Activated CD4-positive, alpha-beta T cell treated with anti-CD3 and anti-CD28 coated beads, Interleukin-2, amount 50 U/mL, for 24 hours (primary cell): ENCODE data around the gene PRKACA.

Experiments
- DNase-seq, 2 donors: peaks; one replicate each; pipeline ENCODE4 v3.0.0-alpha.2; 2020; ENCODE audit warnings: low read depth in 1 of 2, low spot score in 1 of 2

Gene PRKACA

GRCh38 chr19:14073261-14073924 lies 44.2 kb downstream of the PRKACA start:
- peak; percentile 41 to 64 for DNase-seq

DNA sequence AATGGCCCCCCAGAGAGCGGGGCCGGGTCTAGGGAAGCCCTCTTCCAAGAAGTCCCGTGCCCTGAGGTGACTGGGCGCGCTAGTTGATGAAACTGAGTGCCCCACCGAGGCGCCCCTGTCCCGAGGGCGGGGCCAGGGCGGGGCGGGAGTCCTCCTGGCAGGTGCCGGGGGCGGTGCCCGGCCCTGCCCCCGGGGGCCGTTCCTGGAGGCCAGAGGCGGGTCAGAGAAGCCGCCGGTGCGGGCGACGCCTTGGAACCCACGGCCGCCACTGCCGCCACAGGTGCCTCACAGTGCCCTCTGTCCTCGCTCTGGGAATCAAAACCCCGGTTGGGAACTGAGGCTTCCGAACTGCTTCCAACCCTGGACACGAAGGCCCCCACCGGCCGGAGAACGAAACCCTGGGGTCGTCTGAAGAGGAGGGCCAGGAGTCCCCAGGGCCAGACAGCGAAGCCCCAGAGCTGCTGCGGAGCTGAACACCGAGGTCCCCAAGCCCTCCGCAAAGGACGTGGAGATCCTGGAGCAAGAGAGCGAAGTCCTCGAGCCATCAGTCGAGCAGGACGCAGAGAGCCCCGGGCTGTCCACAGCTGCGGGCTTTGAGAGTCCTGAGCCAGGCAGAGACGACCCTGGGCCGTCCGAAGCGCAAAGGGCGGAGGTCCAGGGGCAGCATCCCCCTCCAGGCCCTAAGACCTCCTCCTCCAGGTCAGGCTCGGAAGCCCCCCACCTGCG lies 44.9 kb downstream of the PRKACA start, which contains the start of gene MISP3:
Gene MISP3 (plus strand): TSS at position 252 of the 726 bp plus-strand sequence. CDS start 524 bp downstream, outside the sequence.
- no peak for DNase-seq

DNA sequence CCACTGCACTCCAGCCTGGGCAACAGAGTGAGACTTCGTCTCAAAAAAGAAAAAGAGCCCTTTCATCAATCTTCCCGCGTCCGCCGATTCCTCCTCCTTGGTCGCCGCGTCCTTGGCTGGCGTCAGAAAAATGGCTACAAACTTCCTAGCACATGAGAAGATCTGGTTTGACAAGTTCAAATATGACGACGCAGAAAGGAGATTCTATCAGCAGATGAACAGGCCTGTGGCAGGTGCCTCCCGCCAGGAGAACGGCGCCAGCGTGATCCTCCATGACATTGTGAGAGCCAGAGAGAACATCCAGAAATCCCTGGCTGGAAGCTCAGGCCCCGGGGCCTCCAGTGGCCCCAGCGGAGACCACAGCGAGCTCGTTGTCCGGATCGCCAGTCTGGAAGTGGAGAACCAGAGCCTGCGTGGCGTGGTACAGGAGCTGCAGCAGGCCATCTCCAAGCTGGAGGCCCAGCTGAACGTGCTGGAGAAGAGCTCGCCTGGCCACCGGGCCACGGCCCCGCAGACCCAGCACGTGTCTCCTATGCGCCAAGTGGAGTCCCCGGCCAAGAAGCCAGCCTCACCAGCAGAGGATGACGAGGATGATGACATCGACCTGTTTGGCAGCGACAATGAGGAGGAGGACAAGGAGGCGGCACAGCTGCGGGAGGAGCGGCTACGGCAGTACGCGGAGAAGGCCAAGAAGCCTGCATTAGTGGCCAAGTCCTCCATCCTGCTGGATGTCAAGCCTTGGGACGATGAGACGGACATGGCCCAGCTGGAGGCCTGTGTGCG lies 47.1 kb downstream of the PRKACA start:
- DNase-seq, result no peak

DNA sequence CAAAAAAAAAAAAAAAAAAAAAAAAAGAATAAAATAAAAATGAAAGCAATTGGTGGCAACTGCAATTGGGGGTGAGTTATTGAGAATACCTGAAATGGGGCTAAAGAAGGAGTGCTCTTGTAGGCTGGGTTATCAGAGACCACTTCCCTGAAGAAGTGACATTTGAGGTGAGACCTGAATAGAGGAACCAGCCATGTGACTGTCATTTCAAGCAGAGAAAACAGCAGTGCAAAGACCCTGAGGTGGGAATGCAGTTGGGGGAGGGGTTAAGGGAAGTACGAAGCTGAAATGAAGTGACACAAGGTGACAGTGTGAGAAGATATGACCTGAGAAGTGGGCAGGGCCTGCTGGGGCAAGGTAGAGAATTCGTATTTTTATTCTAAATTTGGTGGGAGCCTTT lies 51.4 kb downstream of the PRKACA start:
- DNase-seq, result no peak

GRCh38 chr19:14063105-14063504 lies 54.5 kb downstream of the PRKACA start:
- DNase-seq, result no peak

DNA sequence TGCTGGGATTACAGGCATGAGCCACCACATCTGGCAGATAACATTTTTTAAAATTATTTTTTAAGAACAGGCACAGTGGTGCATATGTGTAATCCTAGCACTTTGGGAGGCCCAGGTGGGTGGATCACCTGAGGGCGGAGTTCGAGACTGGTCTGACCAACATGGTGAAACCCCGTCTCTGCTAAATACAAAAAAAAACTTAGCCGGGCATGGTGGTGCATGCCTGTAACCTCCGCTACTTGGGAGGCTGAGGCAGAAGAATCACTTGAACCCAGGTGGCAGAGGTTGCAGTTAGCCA lies 55.1 kb downstream of the PRKACA start:
- no peak for DNase-seq

DNA sequence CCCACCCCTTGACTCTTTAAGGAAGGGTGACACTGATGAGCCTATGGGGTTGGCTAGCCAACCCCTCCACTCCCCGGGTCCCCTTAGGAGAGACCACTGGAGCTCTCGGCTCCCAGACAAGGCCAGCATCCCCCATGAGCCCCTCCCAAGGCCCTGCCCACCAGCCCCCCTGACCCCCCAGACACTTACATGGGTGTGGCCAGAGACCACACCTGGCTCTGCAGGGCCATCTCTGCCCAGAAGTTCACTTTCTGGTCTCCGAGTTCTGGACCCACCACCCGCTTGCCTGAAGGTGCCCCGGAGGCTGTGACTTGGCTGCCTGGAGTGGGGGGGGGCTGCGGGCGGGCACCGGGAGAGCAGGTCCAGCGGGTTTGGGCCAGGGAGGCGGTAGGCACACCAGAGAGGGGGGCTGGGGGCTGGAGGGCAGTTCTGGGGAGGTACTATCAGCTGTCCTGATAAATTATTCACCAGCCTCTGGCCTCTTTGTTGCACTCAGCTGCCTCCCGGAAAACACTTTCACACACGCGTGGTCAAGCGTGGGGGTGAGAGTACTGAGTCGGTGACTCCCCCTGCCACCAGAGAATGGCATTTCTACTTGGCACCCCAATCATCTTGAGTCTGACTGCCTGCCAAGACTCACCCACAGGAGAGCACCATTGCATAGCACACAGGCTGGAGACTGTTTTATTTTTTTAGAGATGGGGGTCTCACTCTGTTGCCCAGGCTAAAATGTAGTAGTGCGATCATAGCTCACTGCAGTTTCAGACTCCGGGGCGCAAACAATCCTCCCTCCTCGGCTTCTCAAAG lies 55.6 kb downstream of the PRKACA start, which contains the start of gene PALM3:
Gene PALM3 (minus strand): TSS at position 326 of the 807 bp plus-strand sequence. CDS start 96 bp downstream, at position 230.
- DNase-seq, result no peak

- no peak for DNase-seq
Measured at GRCh38 chr19:14061081-14061749, 56.3 kb downstream of the PRKACA start.

- DNase-seq, result no peak
Measured at GRCh38 chr19:14059652-14060155, 57.9 kb downstream of the PRKACA start.

DNA sequence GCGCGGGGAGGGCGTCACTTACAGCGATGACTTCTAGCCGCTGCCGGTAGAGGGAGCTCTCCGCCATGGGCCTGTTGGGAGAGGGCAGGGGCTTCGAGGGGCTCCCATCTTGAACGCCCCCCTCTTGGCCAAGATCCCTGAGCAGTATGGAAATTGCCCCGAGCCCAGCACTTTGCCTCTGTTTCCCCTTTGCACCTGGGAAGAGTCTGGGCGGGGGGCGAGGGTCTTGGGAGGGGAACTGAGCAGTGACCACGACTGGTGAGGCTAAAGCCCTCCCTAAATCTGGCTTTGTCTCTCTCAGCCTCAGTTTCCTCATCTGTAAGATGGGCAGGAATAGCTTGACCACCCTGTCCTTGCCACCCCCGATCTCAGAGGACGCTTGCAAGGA lies 58.5 kb downstream of the PRKACA start:
- DNase-seq, result peak in 1 of 2 donors; percentile 21

DNA sequence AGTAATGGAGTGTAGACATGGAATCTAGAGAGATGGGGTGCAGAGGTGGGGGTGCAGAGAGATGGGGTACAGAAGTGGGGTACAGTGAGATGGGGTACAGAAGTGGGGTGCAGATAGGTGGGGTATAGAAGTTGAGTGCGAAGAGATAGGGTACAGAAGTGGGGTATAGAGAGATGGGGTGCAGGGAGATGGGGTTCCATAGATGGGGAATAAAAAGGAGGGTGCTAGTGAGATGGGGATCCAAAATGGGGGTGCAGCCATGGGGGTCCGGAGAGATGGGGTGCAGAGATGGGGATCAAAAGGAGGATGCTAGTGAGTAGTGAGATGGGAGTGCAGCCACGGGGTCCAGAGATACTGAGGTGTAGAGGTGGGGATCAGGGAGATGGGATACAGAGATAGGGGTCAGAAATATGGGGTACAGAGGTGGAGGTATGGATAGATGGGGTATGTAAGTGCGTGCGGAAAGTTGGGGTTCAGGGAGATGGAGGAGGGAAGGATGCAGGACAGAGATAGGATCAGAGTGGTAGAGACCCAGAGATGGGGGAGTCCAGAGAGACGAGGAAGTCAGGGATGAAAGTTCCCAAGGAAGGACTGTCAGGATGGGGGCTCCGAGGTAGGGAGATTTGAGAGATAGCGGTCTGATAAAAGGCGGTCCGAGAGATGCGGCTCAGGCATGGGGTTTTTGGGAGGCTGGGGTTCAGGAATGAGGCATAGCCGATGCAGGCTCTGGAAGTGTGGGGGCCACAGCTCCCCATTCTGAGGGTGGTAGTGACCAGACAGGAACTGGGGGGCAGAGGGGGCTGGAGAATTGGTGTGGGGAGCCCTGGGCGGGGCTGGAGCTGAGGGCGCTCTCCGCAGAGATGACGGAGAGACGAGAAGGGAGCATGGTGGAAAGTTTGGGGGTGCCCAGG lies 59.1 kb downstream of the PRKACA start:
- DNase-seq, result no peak

- DNase-seq, result no peak
Measured at GRCh38 chr19:14056741-14057356, 60.7 kb downstream of the PRKACA start.

DNA sequence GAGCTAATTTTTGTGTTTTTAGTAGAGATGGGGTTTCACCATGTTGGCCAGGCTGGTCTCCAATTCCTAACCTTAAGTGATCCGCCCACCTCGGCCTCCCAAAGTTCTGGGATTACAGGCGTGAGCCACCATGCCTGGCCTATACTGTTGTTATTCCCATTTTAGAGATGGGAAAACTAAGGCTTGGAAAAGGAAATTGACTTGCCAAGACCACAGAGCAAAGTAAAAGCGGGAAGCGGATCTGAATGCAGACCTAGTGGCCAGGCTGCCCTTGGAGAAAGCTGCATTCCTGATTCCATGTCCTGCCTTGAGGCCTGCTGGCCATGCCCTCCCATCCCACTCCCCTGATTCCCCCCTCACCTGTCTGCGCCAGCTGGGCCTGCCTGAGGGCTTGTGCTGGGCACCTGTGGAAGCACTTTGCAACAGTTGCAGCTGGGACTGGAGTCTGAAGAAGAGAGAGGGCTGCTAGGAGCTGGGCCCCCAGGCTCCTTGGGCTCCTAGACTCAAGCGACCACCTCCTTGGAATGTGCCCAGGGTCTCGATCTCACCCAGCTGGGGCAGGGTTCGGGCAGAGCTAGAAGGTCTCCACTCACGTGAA lies 61.4 kb downstream of the PRKACA start:
- no peak for DNase-seq

GRCh38 chr19:14055396-14055795 lies 62.2 kb downstream of the PRKACA start:
- no peak for DNase-seq

GRCh38 chr19:14054721-14055120 lies 62.8 kb downstream of the PRKACA start:
- no peak for DNase-seq

DNA sequence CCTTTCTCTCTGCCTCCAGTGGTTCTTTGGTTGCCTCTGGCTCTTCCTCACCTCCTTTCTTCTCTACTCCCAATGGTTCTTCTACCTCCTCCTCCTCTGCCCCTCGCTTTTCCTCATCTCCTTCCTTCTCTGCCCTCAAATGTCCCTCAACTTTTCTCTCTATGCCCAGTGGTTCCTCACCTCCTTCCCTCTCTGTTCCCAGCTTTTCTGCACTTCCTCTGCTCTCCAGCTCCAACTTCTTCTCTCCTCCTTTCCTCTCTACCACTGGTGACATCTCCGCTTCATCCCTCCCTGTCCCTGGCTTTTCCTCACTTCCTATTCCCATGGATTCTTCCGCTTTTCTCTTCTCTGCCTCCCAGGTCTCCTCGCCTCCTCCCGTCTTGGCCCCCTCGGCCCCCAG lies 63.5 kb downstream of the PRKACA start:
- no peak for DNase-seq

- DNase-seq, result no peak
Measured at GRCh38 chr19:14053500-14053899, 64.1 kb downstream of the PRKACA start.

- no peak for DNase-seq
Measured at GRCh38 chr19:14053032-14053431, 64.5 kb downstream of the PRKACA start.

- no peak for DNase-seq
Measured at GRCh38 chr19:14052470-14052869, 65.1 kb downstream of the PRKACA start.
